IPS-20b (cell line): ENCODE measurements around the gene PDE6B.

Experiments used
- H3K27ac ChIP-seq: one replicate; pipeline ENCODE4 v1.5.1; 2013; ENCODE audit warnings: low read length
- H3K27me3 ChIP-seq: 2 replicates; pipeline ENCODE4 v1.6.1; 2013; ENCODE audit warnings: mild to moderate bottlenecking, low read length, inconsistent platforms; ENCODE audit not compliant: insufficient read depth
- H3K36me3 ChIP-seq: 2 replicates; pipeline ENCODE4 v1.6.1; 2013; ENCODE audit warnings: low read depth, mild to moderate bottlenecking, inconsistent platforms, low read length, moderate library complexity; ENCODE audit not compliant: insufficient read depth
- H3K4me1 ChIP-seq: 2 replicates; pipeline ENCODE4 v1.6.1; 2013; ENCODE audit warnings: mild to moderate bottlenecking, control low read depth, inconsistent platforms, low read length, moderate library complexity; ENCODE audit not compliant: insufficient read depth
- H3K4me3 ChIP-seq: 2 replicates; pipeline ENCODE4 v1.5.1; 2013; ENCODE audit warnings: mild to moderate bottlenecking, low read length, inconsistent platforms
- H3K9ac ChIP-seq: 2 replicates; pipeline ENCODE4 v1.6.1; 2013; ENCODE audit warnings: low read depth, mild to moderate bottlenecking, inconsistent platforms, low read length, moderate library complexity
- H3K9me3 ChIP-seq: 2 replicates; pipeline ENCODE4 v1.6.1; 2013; ENCODE audit warnings: mild to moderate bottlenecking, low read depth, low read length, inconsistent platforms; ENCODE audit not compliant: insufficient read depth

PDE6B gene

DNA sequence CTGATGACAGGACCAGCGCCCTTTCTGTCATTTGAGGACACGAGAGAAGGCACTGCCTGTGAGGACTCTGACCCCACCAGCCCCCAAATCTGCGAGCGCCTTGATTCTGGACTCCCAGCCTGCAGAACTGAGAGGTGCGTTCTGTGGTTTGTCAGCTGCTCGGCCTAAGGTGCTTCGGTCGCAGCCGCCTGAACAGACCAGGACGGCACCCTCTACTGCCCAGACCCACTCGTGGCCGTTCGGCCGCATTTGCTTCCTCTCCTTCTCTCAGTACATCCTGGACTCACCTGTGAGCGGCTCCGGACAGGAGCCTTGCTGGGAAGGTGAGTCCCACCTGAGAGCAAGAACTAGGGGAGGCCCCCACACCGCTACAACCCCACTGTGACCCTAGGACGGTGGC, 88.7 kb downstream of the PDE6B start:
- Histone ChIP-seq H3K27me3 (no peaks in the 10 kb centered on the region), H3K4me1 (no peaks in the 10 kb centered on the region), H3K27ac (no peak overlapping the region), H3K9me3 (no peaks in the 10 kb centered on the region), H3K36me3 (peaks cover 17% of the 10 kb centered on the region; the same call in 1 of the 2 replicates), H3K9ac (no peak overlapping the region), H3K4me3 (no peak overlapping the region)

DNA sequence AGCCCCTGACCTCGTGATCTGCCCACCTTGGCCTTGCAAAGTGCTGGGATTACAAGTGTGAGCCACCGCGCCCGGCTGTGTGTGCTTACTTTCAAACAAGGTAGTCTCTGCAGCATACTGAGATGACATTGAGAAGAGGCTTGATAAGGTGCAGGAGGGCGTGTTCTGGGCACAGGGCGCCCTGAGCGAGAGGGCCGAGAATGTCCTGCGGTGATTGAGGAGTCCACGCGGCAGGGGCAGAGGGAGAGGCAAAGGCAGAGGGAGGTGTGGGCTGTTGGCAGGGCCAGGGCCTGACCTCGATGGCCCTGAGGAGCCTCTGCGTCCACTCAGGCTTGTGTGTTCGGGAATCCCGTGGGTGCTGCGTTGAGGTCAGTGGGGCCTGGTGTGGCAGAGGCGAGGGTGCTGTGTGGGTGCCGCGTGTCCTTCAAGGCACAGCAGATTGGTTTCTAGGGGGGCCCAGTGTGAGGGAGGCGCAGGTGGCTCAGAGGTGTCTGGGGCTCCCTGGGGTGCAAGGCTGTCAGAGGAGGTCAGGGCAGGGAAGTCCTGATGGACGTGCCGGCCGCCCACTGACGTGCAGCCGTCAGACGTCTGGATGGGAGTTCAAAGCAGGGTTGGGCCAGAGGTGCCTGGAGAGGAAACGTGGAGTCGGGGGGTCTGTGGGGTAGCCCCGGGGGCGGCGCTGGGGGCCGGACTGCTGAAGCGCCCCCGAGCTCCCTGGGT, 92.4 kb downstream of the PDE6B start:
- no peak overlapping the region for H3K9ac ChIP-seq
- H3K4me3 ChIP-seq = no peak overlapping the region
- no peak overlapping the region for H3K27ac ChIP-seq
- H3K9me3 ChIP-seq = no peaks in the 10 kb centered on the region
- H3K4me1 ChIP-seq = no peaks in the 10 kb centered on the region
- H3K36me3 ChIP-seq = peaks cover under 1% of the 10 kb centered on the region; the same call in 1 of the 2 replicates
- no peaks in the 10 kb centered on the region for H3K27me3 ChIP-seq

DNA sequence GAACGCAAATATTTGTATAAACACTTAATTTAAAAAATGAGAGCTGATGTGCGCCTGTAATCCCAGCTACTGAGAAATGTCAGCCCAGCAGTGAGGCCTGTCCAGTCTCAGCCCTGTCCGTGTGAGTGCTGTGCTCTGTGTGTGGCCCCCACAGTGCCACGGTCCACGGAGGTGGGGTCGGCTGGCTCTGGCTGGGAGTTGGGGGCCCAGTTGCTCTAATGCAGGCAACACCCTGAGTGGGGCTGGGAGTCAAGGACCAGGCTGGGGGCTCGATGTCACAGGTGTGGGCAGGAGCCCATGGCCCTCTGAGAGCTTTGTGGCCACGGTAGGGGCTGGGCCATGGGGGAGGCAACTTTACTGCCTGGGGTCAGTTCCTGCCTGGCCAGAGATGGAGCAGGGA, 93.1 kb downstream of the PDE6B start:
- no peaks in the 10 kb centered on the region for H3K9me3 ChIP-seq
- no peak overlapping the region for H3K9ac ChIP-seq
- no peak overlapping the region for H3K4me3 ChIP-seq
- H3K27me3 ChIP-seq = no peaks in the 10 kb centered on the region
- peaks cover 5% of the 10 kb centered on the region; the same call in 1 of the 2 replicates for H3K36me3 ChIP-seq
- H3K4me1 ChIP-seq = no peaks in the 10 kb centered on the region
- H3K27ac ChIP-seq = no peak overlapping the region
